Measurements from ENCODE around the gene SLC15A5. TPM values are rescaled to one million over a fixed set of nuclear protein-coding genes. Genes with fewer than 3 reads are reported as not detected.

Gene SLC15A5
- total RNA-seq, 8 experiments from 2014 or later: 0.19 TPM; not detected in 7

DNA sequence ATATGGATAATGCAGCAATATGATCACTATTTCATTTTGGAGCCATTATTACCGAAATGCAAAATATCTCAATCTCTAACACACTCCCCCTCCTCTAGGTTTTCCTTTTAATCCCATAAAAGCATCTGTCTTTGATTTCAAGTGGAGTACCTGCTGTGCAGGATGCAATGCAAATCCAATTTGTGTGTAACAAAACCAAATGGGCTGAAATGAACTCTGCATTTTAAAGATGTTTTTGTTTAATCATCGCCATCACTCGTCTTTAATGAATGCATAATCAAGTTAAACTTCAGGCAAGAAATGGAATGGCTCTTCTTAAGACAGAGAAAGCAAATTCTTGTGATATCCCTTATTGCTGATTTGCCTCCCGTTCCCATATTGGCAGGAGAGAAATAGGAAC lies 114.3 kb downstream of the SLC15A5 start:
- WGBS, 10 experiments: 0 to 100% (median 51%) methylated on average over 1 to 4 of the region's 4 CpGs
- Histone ChIP-seq H3K4me3 (no peak overlapping the region), H3K27ac (no peak overlapping the region), H3K4me1 (replicated peaks in 1 of 2) (no peaks in the 10 kb centered on the region)
- in situ Hi-C loops (cut with MboI; ENCODE audit: low pct_unique_long_range_greater_than_20kb in 2 of 9, low sequenced_read_pairs in 9 of 9, unreplicated experiment in 9 of 9): no loop called here
- no peak for ATAC-seq (replicated peaks in 6 of 8)

DNA sequence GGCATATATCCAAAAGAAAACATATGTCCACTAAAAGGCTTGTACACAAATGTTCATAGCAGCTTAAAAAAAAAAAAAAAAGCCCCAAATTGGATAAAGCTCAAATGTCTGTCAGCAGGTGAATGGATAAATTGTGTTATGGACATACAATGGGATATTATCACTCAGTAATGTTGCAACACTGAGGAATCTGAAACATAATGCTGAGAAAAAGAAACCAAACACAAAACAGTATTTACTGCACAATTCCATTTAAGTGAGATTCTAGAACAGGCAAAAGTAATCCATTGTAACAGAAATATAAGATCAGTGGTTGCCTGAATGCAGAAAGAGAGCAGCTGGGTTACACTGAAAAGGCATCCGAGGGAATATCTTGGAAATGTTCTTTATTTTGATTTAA lies 117.9 kb downstream of the SLC15A5 start:
- H3K4me1 ChIP-seq (replicated peaks in 1 of 2): no peaks in the 10 kb centered on the region
- in situ Hi-C loops (cut with MboI; ENCODE audit: low pct_unique_long_range_greater_than_20kb in 2 of 9, low sequenced_read_pairs in 9 of 9, unreplicated experiment in 9 of 9): no loop called here
- no peak overlapping the region for H3K4me3 ChIP-seq
- WGBS, 10 experiments: 11 to 100% (median 86%) methylated on average over 1 of the region's 1 CpG; no CpG with 5 or more reads in 1 of the 10 experiments
- H3K27ac ChIP-seq: no peak overlapping the region
- ATAC-seq (replicated peaks in 6 of 8): no peak

DNA sequence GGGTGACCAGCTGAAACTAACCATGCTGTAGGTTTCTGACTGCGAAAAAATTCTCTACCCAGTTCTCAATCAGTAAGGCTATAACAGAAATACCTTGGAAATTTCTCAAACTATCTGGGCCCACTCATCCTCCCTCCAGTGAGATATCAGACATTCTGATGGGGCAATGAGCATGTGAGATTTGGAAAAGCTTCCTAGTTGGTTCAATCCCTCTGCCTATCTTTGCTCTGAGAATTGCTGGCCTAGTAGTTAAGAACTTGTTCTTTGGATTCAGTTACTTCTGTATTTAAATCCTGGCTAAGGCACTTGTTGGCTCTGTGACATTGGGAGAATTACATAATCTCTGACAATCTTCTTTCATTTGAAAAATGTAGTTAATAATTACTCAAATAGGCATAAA lies 119.4 kb downstream of the SLC15A5 start:
- no peak overlapping the region for H3K27ac ChIP-seq
- WGBS, 10 experiments: 13 to 100% (median 75%) methylated on average over 1 of the region's 1 CpG; no CpG with 5 or more reads in 3 of the 10 experiments
- H3K4me1 ChIP-seq (replicated peaks in 1 of 2): no peaks in the 10 kb centered on the region
- in situ Hi-C loops (cut with MboI; ENCODE audit: low pct_unique_long_range_greater_than_20kb in 2 of 9, low sequenced_read_pairs in 9 of 9, unreplicated experiment in 9 of 9): no loop called here
- no peak overlapping the region for H3K4me3 ChIP-seq
- ATAC-seq (replicated peaks in 6 of 8): no peak

DNA sequence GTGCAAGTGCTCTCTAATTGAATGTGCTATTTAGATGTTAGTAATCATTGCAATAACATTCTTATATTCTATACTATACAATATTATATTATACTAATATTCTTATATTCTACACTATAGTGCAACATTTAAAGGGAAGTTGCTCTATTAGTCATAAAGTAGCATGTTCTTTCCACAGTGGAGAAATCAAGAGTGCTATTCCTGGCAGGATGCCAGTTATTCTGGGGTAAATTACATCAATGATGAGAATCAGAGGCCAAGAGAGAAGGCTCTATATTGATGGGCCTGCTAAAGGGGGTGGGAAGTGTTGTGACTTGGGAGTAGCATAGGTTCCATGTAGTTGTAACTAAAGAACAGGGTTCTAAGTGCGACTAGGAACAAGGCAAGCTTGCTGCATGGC lies 121.5 kb downstream of the SLC15A5 start:
- ATAC-seq (replicated peaks in 6 of 8): no peak
- Histone ChIP-seq H3K27ac (no peak overlapping the region), H3K4me1 (replicated peaks in 1 of 2) (no peaks in the 10 kb centered on the region), H3K4me3 (no peak overlapping the region)
- in situ Hi-C loops (cut with MboI; ENCODE audit: low pct_unique_long_range_greater_than_20kb in 2 of 9, low sequenced_read_pairs in 9 of 9, unreplicated experiment in 9 of 9): no loop called here
- WGBS, 10 experiments: 50 to 100% (median 100%) methylated on average over 1 of the region's 1 CpG; no CpG with 5 or more reads in 4 of the 10 experiments

DNA sequence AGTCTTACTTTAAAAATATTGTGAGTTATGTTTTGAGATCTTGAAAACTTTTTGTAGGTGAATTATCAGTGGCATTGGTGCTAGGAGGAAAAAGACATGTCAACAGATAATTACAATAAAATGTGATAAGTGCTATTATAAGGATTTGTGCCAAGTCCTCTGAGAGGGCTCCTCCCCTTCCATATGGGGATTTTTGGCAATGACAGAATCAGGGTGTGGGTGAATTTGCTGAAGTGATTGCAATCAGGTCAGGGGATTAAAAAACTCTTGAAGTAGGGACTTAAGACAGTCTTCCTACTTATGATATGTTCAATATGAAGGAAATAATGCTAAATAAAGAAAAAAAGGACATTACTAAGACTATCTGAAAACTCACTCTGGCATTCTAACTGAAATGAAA lies 122.5 kb downstream of the SLC15A5 start:
- ATAC-seq (replicated peaks in 6 of 8): peak in 3 of 8 experiments; percentile 56 to 71 (median 59)
- Histone ChIP-seq H3K27ac (no peak overlapping the region), H3K4me3 (no peak overlapping the region), H3K4me1 (replicated peaks in 1 of 2) (peaks cover 0 to 5% of the 10 kb centered on the region in 2 donors)
- in situ Hi-C loops (cut with MboI; ENCODE audit: low pct_unique_long_range_greater_than_20kb in 2 of 9, low sequenced_read_pairs in 9 of 9, unreplicated experiment in 9 of 9): no loop called here

DNA sequence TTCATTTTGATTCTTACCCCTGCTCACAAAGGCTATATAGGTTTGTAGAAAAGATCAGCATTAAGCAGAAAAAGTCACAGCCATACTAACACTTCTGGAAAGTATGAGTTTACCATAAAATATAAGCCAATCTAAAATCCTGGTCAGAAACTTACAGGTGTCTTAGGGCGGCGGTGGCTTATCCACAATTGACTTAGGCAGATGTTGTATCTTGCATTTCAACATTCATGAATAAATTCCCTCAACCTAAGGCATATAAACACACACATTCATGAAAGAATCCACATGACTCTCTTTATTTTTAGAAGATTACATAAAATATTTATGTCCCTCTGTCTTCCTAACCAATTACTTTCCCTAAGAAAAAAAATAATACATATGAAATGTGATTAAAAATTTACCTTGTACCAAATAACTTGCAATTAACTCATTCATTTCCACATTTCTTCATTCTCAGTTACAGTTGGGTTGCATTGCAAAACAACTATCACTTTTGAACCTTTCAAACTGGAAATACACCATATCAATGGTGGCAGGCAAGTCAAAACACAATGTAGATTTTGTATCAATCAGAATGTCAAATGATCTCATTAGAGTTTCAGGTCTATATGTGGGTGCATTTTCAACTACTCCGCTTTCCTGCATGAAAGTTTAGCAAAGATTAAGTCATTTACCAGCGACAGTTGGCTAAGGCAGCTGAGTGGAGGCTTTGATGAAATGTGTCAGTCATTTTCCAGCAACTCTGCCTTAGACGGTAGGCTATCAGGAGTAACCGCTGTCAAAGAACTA lies 124.4 kb downstream of the SLC15A5 start:
- Histone ChIP-seq H3K27ac (no peak overlapping the region), H3K4me1 (replicated peaks in 1 of 2) (peaks cover 0 to 5% of the 10 kb centered on the region in 2 donors), H3K4me3 (no peak overlapping the region)
- in situ Hi-C loops (cut with MboI; ENCODE audit: low pct_unique_long_range_greater_than_20kb in 2 of 9, low sequenced_read_pairs in 9 of 9, unreplicated experiment in 9 of 9): no loop called here
- peak in 2 of 8 experiments; percentile 53 to 68 for ATAC-seq (replicated peaks in 6 of 8)
- 17 to 100% (median 80%) methylated on average over 1 to 6 of the region's 6 CpGs; no CpG with 5 or more reads in 1 of the 10 experiments for WGBS, 10 experiments

DNA sequence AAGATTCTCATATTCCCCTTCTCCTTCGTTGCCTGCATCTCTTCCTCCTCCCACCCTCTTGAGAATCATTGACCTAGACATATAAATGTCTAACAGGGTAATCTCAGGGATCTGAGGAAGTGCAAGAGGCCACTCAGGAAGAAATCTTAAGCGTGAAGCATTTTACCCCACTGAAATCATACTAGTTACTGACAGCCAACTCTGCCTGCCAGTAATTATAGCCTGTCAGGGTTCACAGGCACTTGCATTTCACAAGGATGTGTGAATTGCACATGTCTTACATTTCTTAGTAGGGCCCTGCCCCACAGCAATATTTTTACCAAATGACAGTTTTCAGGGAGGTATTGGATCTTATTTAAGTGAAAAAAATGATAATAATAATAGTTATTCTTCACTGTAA lies 127.2 kb downstream of the SLC15A5 start:
- ATAC-seq (replicated peaks in 6 of 8): peak; percentile 18 to 85 (median 62)
- in situ Hi-C loops (cut with MboI; ENCODE audit: low pct_unique_long_range_greater_than_20kb in 2 of 9, low sequenced_read_pairs in 9 of 9, unreplicated experiment in 9 of 9): no loop called here
- WGBS, 10 experiments: 0 to 100% (median 35%) methylated on average over 1 to 2 of the region's 2 CpGs; no CpG with 5 or more reads in 2 of the 10 experiments

DNA sequence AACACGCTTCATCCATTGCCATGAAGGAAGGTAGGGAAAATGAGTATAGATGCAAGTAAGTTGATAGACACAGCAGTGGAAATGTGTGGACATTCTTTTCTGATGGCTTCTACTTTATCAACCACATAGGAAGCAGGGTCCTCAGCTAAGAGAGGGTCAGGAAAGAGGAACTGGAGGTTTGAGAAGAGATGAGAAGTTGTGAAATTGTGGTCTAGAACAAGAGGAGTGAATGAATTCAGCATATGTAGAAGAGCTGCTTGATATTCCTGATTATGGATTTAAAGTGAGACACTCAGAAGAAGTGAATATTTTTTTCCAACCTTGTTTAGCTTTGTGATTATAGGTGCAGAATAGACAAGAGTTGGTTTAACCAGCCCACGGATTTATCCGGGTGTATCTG lies 128.5 kb downstream of the SLC15A5 start:
- no peak overlapping the region for H3K4me3 ChIP-seq
- no peak for ATAC-seq (replicated peaks in 6 of 8)
- in situ Hi-C loops (cut with MboI; ENCODE audit: low pct_unique_long_range_greater_than_20kb in 2 of 9, low sequenced_read_pairs in 9 of 9, unreplicated experiment in 9 of 9): no loop called here
- peaks cover 0 to 5% of the 10 kb centered on the region in 2 donors for H3K4me1 ChIP-seq (replicated peaks in 1 of 2)
- H3K27ac ChIP-seq: no peak overlapping the region
- 82 to 100% (median 90%) methylated on average over 1 to 3 of the region's 3 CpGs; no CpG with 5 or more reads in 1 of the 10 experiments for WGBS, 10 experiments

More for the DNA sequence above, 127.2 kb downstream of the SLC15A5 start:
- Histone ChIP-seq H3K27ac (no peak overlapping the region), H3K4me3 (no peak overlapping the region), H3K4me1 (replicated peaks in 1 of 2) (peaks cover 0 to 5% of the 10 kb centered on the region in 2 donors)

Other genes with a start within 250 kb of the SLC15A5 start
- 100 to 1,000 TPM in 3 of 8 experiments, 10 to 100 TPM in 5; 14.1 to 345 (median 21.9) TPM for gene MGST1, start 70.0 kb upstream of the SLC15A5 start, total RNA-seq